Stimulated activated CD8-positive, alpha-beta memory T cell treated with anti-CD3 and anti-CD28 coated beads, Interleukin-7, amount 100 ng/mL, for 4 hours (primary cell): Measurements from ENCODE around the gene LYPD8.
"Not testable (repeated sequence)": the region's sequence is repeated elsewhere in the genome, so short reads cannot be mapped to it uniquely, and the experiment has no call there.

Source experiments
- DNase-seq, 2 donors: peaks; one replicate each; pipeline ENCODE4 v3.0.0-alpha.2; 2020; ENCODE audit warnings: low read depth in 2 of 2

The LYPD8 gene, protein sequence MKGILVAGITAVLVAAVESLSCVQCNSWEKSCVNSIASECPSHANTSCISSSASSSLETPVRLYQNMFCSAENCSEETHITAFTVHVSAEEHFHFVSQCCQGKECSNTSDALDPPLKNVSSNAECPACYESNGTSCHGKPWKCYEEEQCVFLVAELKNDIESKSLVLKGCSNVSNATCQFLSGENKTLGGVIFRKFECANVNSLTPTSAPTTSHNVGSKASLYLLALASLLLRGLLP

GRCh38 chr1:248755517-248755916, at the start of gene LYPD8:
LYPD8 (minus strand) TSS chr1:248755759; CDS start chr1:248751081, 4,678 bp downstream.
- DNase-seq = no peak

DNA sequence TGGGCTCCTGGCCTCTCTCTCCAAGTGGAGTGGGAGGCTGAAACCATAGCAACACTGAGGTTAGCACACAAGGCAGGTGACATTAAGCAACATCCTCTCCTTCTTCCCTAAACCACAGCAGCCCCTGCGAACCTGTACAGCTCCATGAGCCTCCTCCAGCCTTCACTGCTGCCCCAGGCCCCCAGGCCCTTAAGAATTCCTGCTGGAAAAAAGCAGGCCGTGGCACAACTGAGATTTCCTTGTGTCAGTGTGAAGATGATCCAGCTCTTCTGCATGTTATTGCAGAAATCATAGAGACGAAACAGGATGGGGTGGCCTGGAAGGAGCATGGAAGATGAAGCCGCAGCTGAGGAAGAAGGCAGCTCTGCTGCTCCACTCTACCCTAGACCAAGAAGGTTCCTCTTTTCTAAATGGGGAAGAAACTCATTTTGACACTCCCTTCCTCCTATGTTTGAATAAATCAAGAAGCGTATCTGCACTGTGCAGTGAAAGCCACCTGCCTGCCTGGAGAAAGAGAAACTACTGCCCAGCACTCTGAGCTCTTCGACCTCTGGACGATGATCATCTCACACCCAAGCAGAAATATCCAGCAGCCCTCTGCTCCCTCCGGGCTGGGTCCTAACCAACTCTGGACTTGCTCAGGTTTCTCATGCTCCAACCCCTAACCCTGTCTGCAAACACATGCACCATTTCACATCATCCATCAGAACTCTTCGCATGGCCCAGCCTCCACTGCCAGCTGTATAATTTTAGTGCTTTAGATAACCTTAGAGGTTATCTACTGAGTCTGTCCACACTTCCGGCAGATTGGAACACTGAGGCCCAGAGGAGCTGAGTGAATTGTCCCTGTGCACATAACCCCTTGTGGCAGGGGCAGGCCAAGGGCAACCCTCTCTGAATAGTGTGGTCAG, 49.5 kb upstream of the LYPD8 start:
- no peak for DNase-seq

DNA sequence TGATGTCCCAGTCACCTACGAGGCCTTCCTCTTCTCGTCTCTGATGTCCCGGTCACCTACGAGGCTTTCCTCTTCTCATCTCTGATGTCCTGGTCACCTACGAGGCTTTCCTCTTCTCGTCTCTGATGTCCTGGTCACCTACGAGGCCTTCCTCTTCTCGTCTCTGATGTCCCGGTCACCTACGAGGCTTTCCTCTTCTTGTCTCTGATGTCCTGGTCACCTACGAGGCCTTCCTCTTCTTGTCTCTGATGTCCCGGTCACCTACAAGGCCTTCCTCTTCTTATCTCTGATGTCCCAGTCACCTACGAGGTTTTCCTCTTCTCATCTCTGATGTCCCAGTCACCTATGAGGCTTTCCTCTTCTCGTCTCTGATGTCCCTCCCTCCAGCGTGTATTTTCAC, 47.9 kb upstream of the LYPD8 start:
- not testable (repeated sequence) for DNase-seq

- no peak for DNase-seq
Observed at GRCh38 chr1:248802454-248802853, 46.9 kb upstream of the LYPD8 start.

- no peak for DNase-seq
Observed at GRCh38 chr1:248800459-248800858, 44.9 kb upstream of the LYPD8 start.

DNA sequence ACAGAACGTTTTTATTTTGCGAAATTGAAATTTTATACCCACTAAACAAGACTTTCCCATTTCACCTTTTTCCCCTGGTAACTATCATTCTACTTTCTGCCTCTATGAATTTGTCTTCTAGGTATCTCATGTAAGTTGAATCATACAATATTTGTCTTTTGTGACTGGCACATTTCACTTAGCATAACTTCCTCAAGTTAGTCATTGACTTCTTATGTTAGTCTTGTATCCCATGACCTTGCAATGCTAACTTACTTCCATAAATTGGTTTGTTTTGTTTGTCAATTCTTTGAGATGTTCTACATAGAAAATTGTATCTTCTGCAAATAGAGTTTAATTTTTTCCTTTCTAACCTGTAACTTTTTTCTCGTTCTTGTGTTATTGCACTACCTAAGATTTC, 43.2 kb upstream of the LYPD8 start:
- no peak for DNase-seq

- DNase-seq = not testable (repeated sequence)
Observed at GRCh38 chr1:248794663-248795062, 39.1 kb upstream of the LYPD8 start.

DNA sequence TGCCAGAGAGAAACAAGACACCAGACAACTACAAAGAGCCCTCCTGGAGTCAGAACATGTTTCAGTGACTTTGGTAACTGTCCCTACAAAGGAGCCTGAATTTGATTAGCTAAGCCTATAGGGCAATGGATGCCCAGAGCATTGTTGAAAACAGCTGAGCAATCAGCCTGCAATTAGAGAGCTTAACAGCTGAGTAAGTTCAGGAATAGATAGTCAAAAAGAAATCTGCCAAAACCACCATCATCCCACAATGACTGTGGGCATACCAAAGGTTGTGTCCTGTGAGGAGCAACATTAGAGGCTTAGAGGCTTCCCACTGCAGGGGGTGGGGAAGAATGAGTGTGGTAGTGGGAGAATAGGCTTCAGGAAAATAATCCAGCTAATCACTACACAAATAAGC, 38.0 kb upstream of the LYPD8 start:
- DNase-seq = no peak

DNA sequence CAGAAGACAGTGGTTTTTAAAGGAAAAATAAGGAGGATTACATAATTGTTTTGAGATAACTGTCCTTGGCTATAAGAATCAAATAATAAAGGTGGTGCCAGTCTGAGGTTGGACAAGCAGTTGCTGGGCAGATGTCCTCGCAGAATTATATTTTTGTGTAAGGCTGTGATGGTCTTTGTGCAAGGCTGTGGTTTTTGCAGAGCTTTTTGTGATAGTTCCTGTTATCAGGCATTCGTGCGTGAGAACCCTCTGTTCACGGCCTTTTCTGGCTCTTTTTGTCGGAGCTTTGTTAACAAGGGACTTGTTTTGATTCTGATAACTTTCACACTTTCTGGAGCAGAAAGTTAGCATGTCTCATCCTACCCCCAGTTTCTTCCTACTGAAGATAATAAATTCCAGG, 36.8 kb upstream of the LYPD8 start:
- DNase-seq = no peak

DNA sequence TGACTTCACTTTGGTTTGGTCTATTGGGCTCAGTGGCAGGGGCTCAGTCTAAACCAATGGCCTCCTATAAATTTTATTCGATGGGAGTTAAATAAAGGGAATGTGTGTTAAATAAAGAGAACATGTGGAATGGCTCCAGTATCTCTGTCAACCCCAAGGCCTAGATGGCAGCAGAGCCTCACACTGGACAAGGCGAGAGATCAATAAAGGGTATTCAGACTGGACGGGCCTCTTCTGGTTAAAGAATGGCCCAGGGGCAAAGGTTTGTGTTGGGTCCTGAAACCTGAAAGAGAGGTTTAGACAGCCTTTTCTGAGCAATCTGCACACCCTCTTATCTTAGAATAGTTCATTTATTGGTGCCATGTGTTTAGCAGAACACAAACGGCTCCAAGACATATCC, 35.5 kb upstream of the LYPD8 start:
- DNase-seq = no peak

- no peak for DNase-seq
Observed at GRCh38 chr1:248790456-248790855, 34.9 kb upstream of the LYPD8 start.

DNA sequence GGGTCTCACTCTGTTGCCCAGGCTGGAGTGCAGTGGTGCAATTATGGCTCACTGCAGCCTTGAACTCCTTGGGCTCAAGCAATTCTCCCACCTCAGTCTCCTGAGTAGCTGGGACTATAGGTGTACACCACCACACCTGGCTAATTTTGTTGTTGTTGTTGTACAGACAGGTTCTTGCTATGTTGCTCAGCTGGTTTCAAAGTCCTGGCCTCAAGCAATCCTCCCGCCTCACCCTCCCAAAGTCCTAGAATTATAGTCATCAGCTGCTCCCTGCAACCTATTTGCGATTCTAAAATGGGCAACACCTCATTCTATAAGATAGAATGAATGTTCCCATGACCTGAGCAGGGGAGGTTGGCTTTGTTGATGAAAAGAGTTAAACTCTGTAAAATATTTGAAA, 33.8 kb upstream of the LYPD8 start:
- DNase-seq = not testable (repeated sequence)

DNA sequence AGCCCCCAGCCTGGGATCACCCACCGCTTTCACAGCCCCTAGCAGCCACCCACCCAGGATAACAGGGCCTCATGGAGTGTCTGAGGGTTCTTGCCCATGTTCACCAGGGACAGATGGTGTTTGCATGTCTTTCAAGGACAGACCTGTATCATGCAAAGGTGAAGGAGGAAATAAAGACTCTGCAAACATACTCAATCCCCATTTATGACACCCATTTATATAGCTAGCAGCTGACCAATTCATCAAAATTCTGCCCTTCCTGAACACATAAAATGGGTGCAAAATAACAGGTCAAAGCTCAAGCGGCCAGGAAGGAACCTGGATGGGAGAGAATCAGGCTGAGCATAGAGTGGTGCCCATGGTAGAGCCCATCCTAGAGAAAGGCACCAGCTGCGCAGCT, 32.8 kb upstream of the LYPD8 start:
- no peak for DNase-seq

DNA sequence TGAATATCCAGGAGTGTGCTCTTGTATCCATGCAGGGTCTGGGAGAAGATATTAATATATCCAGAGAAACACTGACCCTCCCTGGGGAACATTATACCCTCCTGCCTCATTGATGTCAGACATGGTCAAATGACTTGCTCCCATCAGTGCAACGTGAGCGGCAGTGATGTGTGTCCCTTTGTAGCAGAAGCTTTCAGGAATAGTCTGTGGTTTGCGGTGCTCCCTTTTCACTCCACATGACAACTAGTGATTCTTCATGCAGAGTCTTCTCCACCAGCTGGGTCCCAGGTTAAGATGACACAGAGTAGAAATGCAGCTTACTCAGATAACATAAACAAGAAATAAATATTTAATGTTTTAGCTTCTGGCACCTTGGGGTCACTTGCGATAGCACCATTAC, 31.9 kb upstream of the LYPD8 start:
- DNase-seq = no peak

DNA sequence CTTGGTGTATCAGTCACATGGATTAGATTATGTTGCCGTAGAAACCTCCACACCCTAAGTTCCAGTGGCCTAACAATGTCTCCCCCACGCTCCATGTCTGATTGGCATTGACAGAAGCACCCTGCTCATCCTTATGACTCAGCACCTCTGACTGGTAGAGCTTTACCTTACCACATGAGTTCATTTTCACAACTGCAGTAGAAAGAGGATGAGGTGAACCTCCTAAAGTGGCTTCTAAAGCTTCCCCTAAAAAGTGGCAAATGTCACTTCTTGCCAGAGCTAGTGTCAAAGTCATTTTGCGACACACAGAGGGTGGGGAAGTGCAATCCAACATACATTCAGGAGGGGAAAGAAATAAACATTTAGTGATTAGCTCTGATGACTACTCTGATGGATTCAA, 30.6 kb upstream of the LYPD8 start:
- DNase-seq = no peak

GRCh38 chr1:248783367-248783766, 27.8 kb upstream of the LYPD8 start:
- DNase-seq = no peak

DNA sequence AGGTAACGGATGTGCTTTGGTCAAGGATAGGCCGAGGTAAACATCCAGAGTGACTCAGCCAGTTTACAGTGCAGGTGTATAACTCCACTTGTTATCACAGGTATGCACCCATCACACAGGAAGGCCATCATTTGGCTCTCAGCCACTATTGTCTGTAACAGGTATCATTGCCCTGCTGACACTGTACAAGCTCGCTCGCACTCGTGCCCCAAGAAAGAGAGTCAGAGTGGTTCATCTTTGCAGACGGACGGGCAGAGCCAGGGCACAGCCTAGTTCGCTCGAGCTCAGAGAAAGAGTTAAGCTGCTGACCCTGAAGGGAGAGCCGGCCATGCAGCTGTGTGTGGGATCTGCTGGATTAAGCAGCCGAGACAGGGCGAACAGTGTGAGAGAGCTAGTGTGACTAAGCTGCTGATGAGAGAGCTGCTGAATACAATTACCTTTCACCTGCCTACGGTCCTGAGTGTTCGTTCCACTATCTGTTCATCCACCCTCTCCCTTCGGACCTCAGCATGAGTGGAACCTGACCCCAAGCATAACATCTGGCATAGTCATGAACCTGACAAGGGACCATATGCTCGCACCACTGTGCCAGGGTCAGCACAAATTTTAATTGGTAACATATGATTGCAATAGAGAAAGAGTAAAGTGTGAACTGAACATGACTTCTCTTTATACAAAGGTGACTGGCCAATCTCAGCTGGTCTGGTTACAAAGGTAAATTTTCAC, 27.0 kb upstream of the LYPD8 start:
- DNase-seq = no peak

DNA sequence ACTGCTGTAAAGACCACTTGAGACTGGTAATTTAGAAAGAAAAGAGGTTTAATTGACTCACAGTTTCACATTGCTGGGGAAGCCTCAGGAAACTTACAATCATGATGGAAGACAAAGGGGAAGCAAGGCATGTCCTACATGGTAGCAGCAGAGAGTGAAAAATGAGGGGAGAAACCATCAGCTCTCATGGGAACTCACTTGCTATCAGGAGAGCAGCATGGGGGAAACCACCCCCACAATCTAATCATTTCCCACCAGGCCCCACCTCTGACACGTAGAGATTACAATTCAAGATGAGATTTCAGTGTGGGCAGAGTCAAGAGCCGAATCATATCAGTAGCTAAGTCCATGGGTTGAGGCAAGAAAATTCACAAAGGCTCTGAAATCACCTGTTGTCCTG, 23.8 kb upstream of the LYPD8 start:
- no peak for DNase-seq

DNA sequence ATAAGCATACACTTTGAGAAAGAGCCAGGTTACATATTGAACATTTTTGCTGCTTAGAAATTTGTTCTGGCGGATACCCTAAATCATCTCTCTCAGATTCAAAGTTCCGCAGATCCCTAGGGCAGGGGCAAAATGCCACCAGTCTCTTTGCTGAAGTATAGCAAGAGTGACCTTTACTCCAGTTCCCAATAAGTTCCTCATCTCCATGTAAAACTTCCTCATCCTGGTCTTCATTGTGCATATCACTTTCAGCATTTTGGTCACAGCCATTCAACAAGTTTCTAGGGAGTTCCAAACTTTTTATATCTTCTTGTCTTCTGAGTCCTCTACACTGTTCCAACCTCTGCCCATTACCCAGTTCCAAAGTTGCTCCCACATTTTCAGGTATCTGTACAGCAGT, 23.3 kb upstream of the LYPD8 start:
- DNase-seq = no peak

GRCh38 chr1:248776991-248777390, 21.4 kb upstream of the LYPD8 start:
- DNase-seq = no peak

GRCh38 chr1:248775441-248775840, 19.9 kb upstream of the LYPD8 start:
- DNase-seq = no peak

GRCh38 chr1:248759644-248760043, 4.1 kb upstream of the LYPD8 start:
- DNase-seq = no peak

GRCh38 chr1:248758352-248758751, 2.8 kb upstream of the LYPD8 start:
- DNase-seq = no peak
